ENCODE measurements around the gene CPO.

DNA sequence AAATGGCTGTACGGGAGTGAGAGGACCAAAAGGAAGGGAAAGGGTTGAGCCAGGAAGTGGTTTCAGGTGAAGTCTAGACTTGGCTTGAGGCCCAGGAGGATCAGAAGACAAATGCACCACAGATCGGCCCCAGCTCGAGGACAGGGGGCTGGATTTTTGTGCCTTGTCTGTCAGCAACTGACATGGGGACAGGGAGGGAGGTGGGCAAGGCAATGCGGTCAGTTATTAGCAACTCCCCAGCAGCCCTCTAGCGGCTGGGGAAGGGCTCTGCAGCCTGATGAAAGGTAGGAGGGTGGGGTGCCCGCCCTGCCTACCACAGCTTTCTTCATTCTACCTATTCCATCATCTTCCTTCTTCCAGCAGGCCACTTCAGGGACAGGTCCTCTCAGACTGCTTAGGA, 50.0 kb downstream of the CPO start:
- TF ChIP-seq ARNTL (CRISPR knock-in tag; IDR thresholded peaks at IDR 0.05; ENCODE audit: borderline replicate concordance, low read depth) (no peak), TCF4 (CRISPR knock-in tag; IDR thresholded peaks at IDR 0.05; ENCODE audit: borderline replicate concordance) (no peak), TSHZ2 (CRISPR knock-in tag; IDR thresholded peaks at IDR 0.05) (no peak), ZNF8 (CRISPR knock-in tag; IDR thresholded peaks at IDR 0.05) (no peak), ZNF70 (CRISPR knock-in tag; IDR thresholded peaks at IDR 0.05) (no peak)

Data from SK-N-SH treated with all-trans-retinoic acid at 6 μM for 48 hours (cell line).